Measurements from ENCODE around the gene CHD9NB. TPM values are rescaled to one million over a fixed set of nuclear protein-coding genes. Genes with fewer than 3 reads are reported as not detected.
A peak's percentile ranks its signal among the peaks of the same experiment; 100 is the strongest.

CHD9NB gene
- total and polyA plus RNA-seq, 11 donors, result 0.21 to 2.3 (median 0.65) TPM; not detected in 1

DNA sequence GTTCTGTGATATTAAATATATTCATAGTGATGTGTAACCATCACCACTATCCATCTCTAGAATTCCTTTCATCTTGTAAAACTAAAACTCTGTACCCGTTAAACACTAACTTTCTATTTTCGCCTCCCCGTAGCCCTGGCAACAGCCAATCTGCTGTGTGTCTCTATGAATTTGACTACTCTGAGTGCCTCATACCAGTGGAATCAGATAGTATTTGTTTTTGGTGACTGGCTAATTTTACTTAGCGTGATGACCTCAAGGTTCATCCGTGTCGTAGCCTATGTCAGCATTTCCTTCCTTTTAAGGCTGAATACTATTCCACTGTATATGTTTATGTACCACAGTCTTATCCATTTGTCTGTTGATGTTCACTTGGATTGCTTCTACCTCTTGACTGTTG lies 20.3 kb upstream of the CHD9NB start:
- WGBS, 4 donors, result 78 to 91% (median 84%) methylated on average over 6 of the region's 6 CpGs
- peak overlapping the region in 9 of 12 donors; percentile 8 to 87 (median 72) for H3K27ac ChIP-seq
- peak in 1 of 4 donors; percentile 14 for ATAC-seq

DNA sequence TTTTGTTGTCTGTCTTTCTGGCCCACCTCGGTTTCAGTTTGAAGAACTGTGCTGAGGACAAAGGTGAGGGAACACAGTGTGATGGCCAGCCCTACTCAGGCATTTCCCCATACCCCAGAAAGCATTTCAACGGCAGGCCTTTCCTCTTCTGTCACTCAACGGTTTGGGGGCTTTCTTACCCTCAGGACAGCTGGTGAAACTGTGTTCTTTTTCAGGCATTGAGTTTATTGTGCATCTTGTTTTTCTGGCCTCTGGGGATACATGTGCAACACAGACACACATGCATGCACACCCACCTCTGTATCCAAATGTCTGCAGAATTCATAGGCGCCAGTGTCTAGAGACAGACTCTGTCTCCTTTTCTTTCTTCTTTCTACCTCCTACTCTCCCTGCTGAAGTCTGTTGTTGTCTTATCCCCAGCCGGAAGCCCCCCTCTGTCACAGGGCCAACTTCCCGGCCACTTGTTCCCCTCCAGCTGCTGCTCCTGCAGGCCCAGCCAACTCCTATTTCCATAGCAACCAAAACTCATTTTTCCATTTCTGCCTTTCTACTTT lies 19.1 kb upstream of the CHD9NB start:
- TF ChIP-seq, protein P1, sequence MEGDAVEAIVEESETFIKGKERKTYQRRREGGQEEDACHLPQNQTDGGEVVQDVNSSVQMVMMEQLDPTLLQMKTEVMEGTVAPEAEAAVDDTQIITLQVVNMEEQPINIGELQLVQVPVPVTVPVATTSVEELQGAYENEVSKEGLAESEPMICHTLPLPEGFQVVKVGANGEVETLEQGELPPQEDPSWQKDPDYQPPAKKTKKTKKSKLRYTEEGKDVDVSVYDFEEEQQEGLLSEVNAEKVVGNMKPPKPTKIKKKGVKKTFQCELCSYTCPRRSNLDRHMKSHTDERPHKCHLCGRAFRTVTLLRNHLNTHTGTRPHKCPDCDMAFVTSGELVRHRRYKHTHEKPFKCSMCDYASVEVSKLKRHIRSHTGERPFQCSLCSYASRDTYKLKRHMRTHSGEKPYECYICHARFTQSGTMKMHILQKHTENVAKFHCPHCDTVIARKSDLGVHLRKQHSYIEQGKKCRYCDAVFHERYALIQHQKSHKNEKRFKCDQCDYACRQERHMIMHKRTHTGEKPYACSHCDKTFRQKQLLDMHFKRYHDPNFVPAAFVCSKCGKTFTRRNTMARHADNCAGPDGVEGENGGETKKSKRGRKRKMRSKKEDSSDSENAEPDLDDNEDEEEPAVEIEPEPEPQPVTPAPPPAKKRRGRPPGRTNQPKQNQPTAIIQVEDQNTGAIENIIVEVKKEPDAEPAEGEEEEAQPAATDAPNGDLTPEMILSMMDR (IDR thresholded peaks at IDR 0.05), result no peak
- TF ChIP-seq POLR2A (IDR thresholded peaks at IDR 0.05), result no peak
- Histone ChIP-seq H3K27me3 (no peaks in the 10 kb centered on the region), H3K4me3 (peak overlapping the region in 9 of 12 donors; percentile 6 to 49 (median 28)), H3K27ac (peak overlapping the region; percentile 55 to 87 (median 74)), H3K36me3 (peaks cover 0 to 9% (median 0%) of the 10 kb centered on the region in 9 donors), H3K9me3 (peaks cover 0 to 3% (median 0%) of the 10 kb centered on the region in 12 donors), H3K4me1 (peaks cover 0 to 67% (median 38%) of the 10 kb centered on the region in 12 donors)
- intact Hi-C loops (cut with DNase I), result no loop called here
- DNase-seq (peak; percentile 87 to 92 (median 91)), ATAC-seq (peak; percentile 68 to 95 (median 88))
- WGBS, 4 donors, result 31 to 37% (median 35%) methylated on average over 6 of the region's 6 CpGs

More for the DNA sequence above, 20.3 kb upstream of the CHD9NB start:
- peaks cover 0 to 8% (median 0%) of the 10 kb centered on the region in 9 donors for H3K36me3 ChIP-seq
- H3K9me3 ChIP-seq, result peaks cover 0 to 3% (median 0%) of the 10 kb centered on the region in 12 donors
- DNase-seq, result no peak
- no peaks in the 10 kb centered on the region for H3K27me3 ChIP-seq
- peaks cover 0 to 57% (median 38%) of the 10 kb centered on the region in 12 donors for H3K4me1 ChIP-seq
- intact Hi-C loops (cut with DNase I), result no loop called here
- H3K4me3 ChIP-seq, result no peak overlapping the region
- TF ChIP-seq, protein P1 (IDR thresholded peaks at IDR 0.05), result no peak
- TF ChIP-seq POLR2A (IDR thresholded peaks at IDR 0.05), result no peak

DNA sequence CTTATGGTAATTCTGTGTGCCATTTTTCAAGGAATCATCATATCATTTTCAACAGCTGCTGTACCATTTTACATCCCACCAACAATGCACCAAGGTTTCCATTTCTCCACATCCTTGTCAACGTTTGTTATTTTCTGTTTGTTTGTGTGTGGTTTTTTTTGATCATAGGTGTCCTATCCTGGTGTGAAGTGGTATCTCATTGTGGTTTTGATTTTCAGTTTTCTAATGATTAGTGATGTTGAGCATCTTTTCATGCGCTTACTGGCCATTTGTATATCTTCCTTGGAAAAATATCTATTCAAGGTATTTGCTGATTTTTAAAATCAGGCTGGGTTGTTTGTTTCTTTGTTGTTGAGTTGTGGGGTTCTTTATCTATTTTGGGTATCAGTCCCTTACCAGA lies 17.1 kb upstream of the CHD9NB start:
- H3K4me3 ChIP-seq, result no peak overlapping the region
- no peak for DNase-seq
- H3K27ac ChIP-seq, result peak overlapping the region in 3 of 12 donors; percentile 28 to 87 (median 83)
- no peak for TF ChIP-seq POLR2A (IDR thresholded peaks at IDR 0.05)
- TF ChIP-seq, protein P1 (IDR thresholded peaks at IDR 0.05), result no peak
- H3K36me3 ChIP-seq, result peaks cover 0 to 9% (median 0%) of the 10 kb centered on the region in 9 donors
- intact Hi-C loops (cut with DNase I), result no loop called here
- H3K9me3 ChIP-seq, result peaks cover 0 to 3% (median 0%) of the 10 kb centered on the region in 12 donors
- ATAC-seq, result no peak
- 79 to 89% (median 86%) methylated on average over 2 of the region's 2 CpGs for WGBS, 4 donors
- peaks cover 8 to 87% (median 51%) of the 10 kb centered on the region in 12 donors for H3K4me1 ChIP-seq
- H3K27me3 ChIP-seq, result no peaks in the 10 kb centered on the region

DNA sequence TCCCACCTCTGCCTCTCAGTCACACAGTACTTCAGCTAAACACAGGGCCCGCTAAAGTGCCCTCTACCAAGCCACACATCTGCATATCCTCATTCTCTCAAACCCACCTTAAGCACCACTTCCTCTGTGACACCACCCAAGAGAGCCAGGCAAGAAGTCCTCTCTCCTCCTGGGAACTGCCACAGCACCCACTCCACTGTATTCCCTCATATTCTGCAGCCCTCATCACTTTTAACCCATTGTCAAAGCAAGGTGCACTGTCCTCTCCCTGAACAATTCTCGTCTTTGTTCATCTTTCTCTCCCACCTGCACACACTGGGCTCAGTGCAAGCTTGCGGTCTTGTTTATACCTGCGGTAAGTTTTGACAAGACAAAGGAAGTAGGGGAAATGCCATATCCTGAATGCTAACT lies 15.7 kb upstream of the CHD9NB start:
- intact Hi-C loops (cut with DNase I), result no loop called here
- TF ChIP-seq, protein P1 (IDR thresholded peaks at IDR 0.05), result no peak
- TF ChIP-seq POLR2A (IDR thresholded peaks at IDR 0.05), result no peak
- peak overlapping the region in 1 of 12 donors; percentile 17 for H3K4me3 ChIP-seq
- DNase-seq, result no peak
- H3K9me3 ChIP-seq, result no peaks in the 10 kb centered on the region
- WGBS, 4 donors, result 88 to 93% (median 90%) methylated on average over 4 of the region's 4 CpGs
- H3K36me3 ChIP-seq, result peaks cover 0 to 9% (median 0%) of the 10 kb centered on the region in 9 donors
- peaks cover 8 to 98% (median 55%) of the 10 kb centered on the region in 12 donors for H3K4me1 ChIP-seq
- H3K27me3 ChIP-seq, result no peaks in the 10 kb centered on the region
- no peak for ATAC-seq
- H3K27ac ChIP-seq, result peak overlapping the region in 4 of 12 donors; percentile 0 to 53 (median 18)
